HCT116 (cell line): ENCODE data around the gene GAPT. TPM values are rescaled to one million over a fixed set of nuclear protein-coding genes. Genes with fewer than 3 reads are reported as not detected.

Experiments used
- ATAC-seq: fragments of 200-7000 bp; cut with Tn5 transposase; 2 replicates; pipeline ENCODE4 v1.9.1; 2020; ENCODE audit warnings: mild to moderate bottlenecking, moderate library complexity
- BruUV-seq: library from RNA; stranded (reverse); fragments of 400-500 nt; replicated peaks from 2 replicates; lab custom pipeline; 2021; lab: Mats Ljungman, UMichigan
- CTCF ChIA-PET: fragments of 300-600 bp; sonication (Branson Sonifier 250); formaldehyde crosslinking; loops from one replicate; lab custom pipeline; 2021; ENCODE audit warnings: antibody characterized with exemption; lab: Charles Lee
- POLR2A ChIA-PET: fragments of 300-600, 350-600 bp; sonication (Branson Sonifier 250); formaldehyde crosslinking; loops from one replicate; lab custom pipeline; 2021; ENCODE audit warnings: antibody characterized with exemption; lab: Charles Lee
- RAD21 ChIA-PET, 2 experiments: fragments of 300-600 bp; sonication (Branson Sonifier 250); formaldehyde crosslinking; loops; one replicate each; lab custom pipeline; 2023; ENCODE audit warnings: low total read pairs in 2 of 2; ENCODE audit not compliant: uncharacterized antibody in 2 of 2, unreplicated experiment in 2 of 2, low non-redundant PET in 1 of 2; lab: Charles Lee
- DNase-seq: peaks from one replicate; pipeline ENCODE4 v3.0.0-alpha.2; 2010; ENCODE audit warnings: low read depth, low spot score
- H2AFZ ChIP-seq: fragments of 200-600 bp; shearing (Covaris generic), sonication (generic); 2 replicates; pipeline ENCODE4 v1.6.1; 2017; ENCODE audit warnings: low read depth, mixed run types, mixed read lengths, antibody characterized with exemption, low read length; ENCODE audit not compliant: poor library complexity, severe bottlenecking
- H3K27ac ChIP-seq: 2 replicates; pipeline ENCODE4 v1.5.1; 2012; ENCODE audit warnings: low read depth, low read length
- H3K27me3 ChIP-seq: fragments of 200-600 bp; sonication (generic); 2 replicates; pipeline ENCODE4 v1.6.1; 2016; ENCODE audit warnings: mixed run types, low read length, mixed read lengths; ENCODE audit not compliant: insufficient read depth
- H3K36me3 ChIP-seq, 2 experiments: fragments of 200-500 bp in 1 of 2; fragments of 200-600 bp in 1 of 2; sonication (Bioruptor generic) in 1 of 2; sonication (generic) in 1 of 2; 2 replicates each; pipeline versions ENCODE4 v1.5.1 to v1.6.1; 2014 to 2016; ENCODE audit warnings: low read length in 2 of 2, inconsistent platforms in 1 of 2, mixed read lengths in 1 of 2, mixed run types in 1 of 2; ENCODE audit not compliant: insufficient read depth in 2 of 2, control insufficient read depth in 1 of 2
- H3K4me1 ChIP-seq, 2 experiments: fragments of 200-600 bp in 1 of 2; sonication (generic) in 1 of 2; 2 replicates each; pipeline versions ENCODE4 v1.5.1 to v1.6.1; 2012 to 2017; ENCODE audit warnings: low read length in 2 of 2, inconsistent platforms in 1 of 2, mild to moderate bottlenecking in 1 of 2, mixed read lengths in 1 of 2, mixed run types in 1 of 2, moderate library complexity in 1 of 2; ENCODE audit not compliant: insufficient read depth in 2 of 2, control insufficient read depth in 1 of 2
- H3K4me2 ChIP-seq: fragments of 200-600 bp; sonication (generic); 2 replicates; pipeline ENCODE4 v1.6.1; 2017; ENCODE audit warnings: mixed run types, low read length, mixed read lengths
- H3K4me3 ChIP-seq, 2 experiments: fragments of 200-600 bp in 1 of 2; sonication (generic) in 1 of 2; replicated peaks in 1 of 2; 2 replicates each; pipeline ENCODE4 v1.5.1; 2011 to 2016; ENCODE audit warnings: low read length in 2 of 2, control low read depth in 1 of 2, low read depth in 1 of 2, mild to moderate bottlenecking in 1 of 2, mixed read lengths in 1 of 2, mixed run types in 1 of 2
- H3K79me2 ChIP-seq: fragments of 200-600 bp; sonication (generic); 2 replicates; pipeline ENCODE4 v1.6.1; 2017; ENCODE audit warnings: mild to moderate bottlenecking, mixed run types, low read length, moderate library complexity, mixed read lengths; ENCODE audit not compliant: insufficient read depth
- H3K9ac ChIP-seq: fragments of 200-600 bp; sonication (generic); 2 replicates; pipeline ENCODE4 v1.6.1; 2016; ENCODE audit warnings: low read length, mixed read lengths
- H3K9me2 ChIP-seq: fragments of 200-600 bp; sonication (generic), shearing (Covaris generic); 2 replicates; pipeline ENCODE4 v1.6.1; 2017; ENCODE audit warnings: mixed run types, mild to moderate bottlenecking, moderate library complexity; ENCODE audit not compliant: insufficient read depth
- H3K9me3 ChIP-seq, 2 experiments: fragments of 200-500 bp in 1 of 2; fragments of 200-600 bp in 1 of 2; sonication (Bioruptor generic) in 1 of 2; sonication (generic) in 1 of 2; 2 replicates each; pipeline ENCODE4 v1.6.1; 2014 to 2017; ENCODE audit warnings: low read length in 2 of 2, mixed read lengths in 2 of 2, inconsistent platforms in 1 of 2, low read depth in 1 of 2, mild to moderate bottlenecking in 1 of 2, mixed run types in 1 of 2, moderate library complexity in 1 of 2; ENCODE audit not compliant: control insufficient read depth in 1 of 2, insufficient read depth in 1 of 2
- H4K20me1 ChIP-seq: fragments of 200-600 bp; sonication (generic), shearing (Covaris generic); 2 replicates; pipeline ENCODE4 v1.6.1; 2017; ENCODE audit warnings: mixed run types, mild to moderate bottlenecking, moderate library complexity; ENCODE audit not compliant: insufficient read depth
- ATF3 ChIP-seq: IDR thresholded peaks from 2 replicates; pipeline ENCODE4 v1.6.1; 2012
- ELF1 ChIP-seq: IDR thresholded peaks from 2 replicates; pipeline ENCODE4 v1.6.1; 2012; ENCODE audit warnings: low read depth, borderline replicate concordance
- MAX ChIP-seq: IDR thresholded peaks from 2 replicates; pipeline ENCODE4 v1.6.1; 2012
- POLR2AphosphoS5 ChIP-seq: IDR thresholded peaks from 2 replicates; pipeline ENCODE4 v1.6.1; 2011; ENCODE audit warnings: mild to moderate bottlenecking, low read depth, low read length, moderate library complexity
- RAD21 ChIP-seq: IDR thresholded peaks from 2 replicates; pipeline ENCODE4 v1.6.1; 2012; ENCODE audit warnings: low read depth, mild to moderate bottlenecking
- REST ChIP-seq: IDR thresholded peaks from 2 replicates; pipeline ENCODE4 v1.6.1; 2012; ENCODE audit warnings: low read depth
- SP1 ChIP-seq: IDR thresholded peaks from 2 replicates; pipeline ENCODE4 v1.6.1; 2012; ENCODE audit warnings: low read depth
- SRF ChIP-seq: IDR thresholded peaks from 2 replicates; pipeline ENCODE4 v1.6.1; 2012; ENCODE audit warnings: low read depth
- TCF7L2 ChIP-seq: IDR thresholded peaks from 2 replicates; pipeline ENCODE4 v1.7.0; 2011; ENCODE audit warnings: borderline replicate concordance, inconsistent platforms; ENCODE audit not compliant: insufficient read depth, insufficient read length; ENCODE audit errors: extremely low read depth
- ZBTB33 ChIP-seq: IDR thresholded peaks from 2 replicates; pipeline ENCODE4 v1.6.1; 2011; ENCODE audit warnings: mild to moderate bottlenecking, low read length, moderate library complexity; ENCODE audit not compliant: insufficient replicate concordance; ENCODE audit errors: extremely low read depth
- ZFX ChIP-seq: fragments of 450-650 bp; IDR thresholded peaks from 2 replicates; pipeline ENCODE4 v1.6.1; 2017
- intact Hi-C: fragments of 100-400 bp; cut with micrococcal nuclease; formaldehyde crosslinking; loops from 2 replicates; pipeline ENCODE4 v1.10.0; 2022
- total RNA-seq: library from RNA; stranded (reverse); gene quantifications from one replicate; pipeline ENCODE4 v1.2.1, GENCODE V29; 2021; ENCODE audit not compliant: unreplicated experiment

GAPT gene
- total RNA-seq, 1 experiment from 2014 or later = not detected

- no peak for TF ChIP-seq ELF1
- no peak for TF ChIP-seq SRF
- TF ChIP-seq POLR2AphosphoS5 = no peak
These were observed 51.5 kb downstream of the GAPT start (continued) for GRCh38 chr5:58542709-58543108.

GRCh38 chr5:58543723-58544122 lies 52.5 kb downstream of the GAPT start:
- ChIA-PET RAD21 (no interaction called here), CTCF (no interaction called here), POLR2A (no interaction called here)
- H3K4me2 ChIP-seq = no peak overlapping the region
- no peak overlapping the region for H3K4me3 ChIP-seq
- H2AFZ ChIP-seq = no peak overlapping the region
- no peak for ATAC-seq
- no peaks in the 10 kb centered on the region for H3K79me2 ChIP-seq
- TF ChIP-seq RAD21 (no peak), ELF1 (no peak), MAX (no peak), ZFX (no peak), SP1 (no peak), ATF3 (no peak), REST (no peak), ZBTB33 (no peak), TCF7L2 (no peak)
- no peak overlapping the region for H3K9ac ChIP-seq
- H3K27me3 ChIP-seq = no peaks in the 10 kb centered on the region
- no peak overlapping the region for H3K27ac ChIP-seq
- no TSS peak for BruUV-seq
- intact Hi-C loops = no loop called here
- H3K9me3 ChIP-seq = no peaks in the 10 kb centered on the region
- DNase-seq = no peak
- H3K4me1 ChIP-seq = no peaks in the 10 kb centered on the region; a peak in 1 of 4 replicates
- H4K20me1 ChIP-seq = no peaks in the 10 kb centered on the region
- no peaks in the 10 kb centered on the region for H3K9me2 ChIP-seq
- H3K36me3 ChIP-seq = no peaks in the 10 kb centered on the region
